Measurements from ENCODE around the gene IFITM1.
"Not testable (repeated sequence)": the region's sequence is repeated elsewhere in the genome, so short reads cannot be mapped to it uniquely, and the experiment has no call there.

The IFITM1 gene

DNA sequence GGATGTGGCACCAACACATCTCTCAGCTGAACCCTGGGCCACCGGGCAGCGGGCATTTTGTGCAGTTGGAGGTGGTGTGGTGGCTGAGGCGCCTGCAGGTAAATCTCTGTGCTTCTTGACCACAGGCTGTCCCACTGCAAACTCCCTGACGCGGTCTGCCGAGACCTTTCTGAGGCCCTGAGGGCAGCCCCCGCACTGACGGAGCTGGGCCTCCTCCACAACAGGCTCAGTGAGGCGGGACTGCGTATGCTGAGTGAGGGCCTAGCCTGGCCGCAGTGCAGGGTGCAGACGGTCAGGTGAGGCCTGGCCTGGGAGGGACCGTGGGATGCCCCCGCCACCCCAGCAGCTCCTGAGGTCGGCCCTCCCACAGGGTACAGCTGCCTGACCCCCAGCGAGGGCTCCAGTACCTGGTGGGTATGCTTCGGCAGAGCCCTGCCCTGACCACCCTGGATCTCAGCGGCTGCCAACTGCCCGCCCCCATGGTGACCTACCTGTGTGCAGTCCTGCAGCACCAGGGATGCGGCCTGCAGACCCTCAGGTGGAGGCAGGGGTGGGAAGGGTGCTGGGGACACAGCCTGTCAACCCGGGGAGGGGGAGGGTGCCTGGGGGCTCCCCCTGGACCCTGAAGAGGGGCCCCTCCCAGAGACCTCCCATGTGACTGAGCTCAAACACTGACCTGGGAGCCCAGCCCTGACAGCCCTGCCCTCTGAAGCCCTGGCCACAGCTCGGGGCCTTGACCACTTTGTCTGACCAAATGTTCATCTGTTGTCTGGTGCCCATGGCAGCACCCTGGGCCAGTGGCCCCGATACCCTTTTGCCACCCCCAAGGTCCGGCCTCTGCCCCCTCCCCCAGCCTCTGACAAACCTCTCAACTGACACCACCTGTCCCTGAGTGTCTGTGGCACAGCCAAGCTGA lies 29.5 kb upstream of the IFITM1 start:
- H3K27ac ChIP-seq (ENCODE audit: low read depth, low read length, poor library complexity, severe bottlenecking) = no peak overlapping the region
- H3K9me3 ChIP-seq (ENCODE audit: low read length) = no peaks in the 10 kb centered on the region
- no peaks in the 10 kb centered on the region for H3K79me2 ChIP-seq (ENCODE audit: insufficient read depth, low read length)
- no peaks in the 10 kb centered on the region for H4K20me1 ChIP-seq (ENCODE audit: insufficient read depth, low read length)
- no peak overlapping the region for H3K4me3 ChIP-seq (ENCODE audit: low read depth, low read length, poor library complexity, severe bottlenecking)
- H3K4me1 ChIP-seq (ENCODE audit: insufficient read depth, low read length, severe bottlenecking) = peaks cover 23% of the 10 kb centered on the region
- H3K36me3 ChIP-seq (ENCODE audit: insufficient read depth, low read length) = no peaks in the 10 kb centered on the region
- peaks cover 7% of the 10 kb centered on the region; the same call in 1 of the 2 replicates for H3K27me3 ChIP-seq (ENCODE audit: insufficient read depth, low read length)
- H3K4me2 ChIP-seq (ENCODE audit: low read length) = no peak overlapping the region
- TF ChIP-seq, protein P1, sequence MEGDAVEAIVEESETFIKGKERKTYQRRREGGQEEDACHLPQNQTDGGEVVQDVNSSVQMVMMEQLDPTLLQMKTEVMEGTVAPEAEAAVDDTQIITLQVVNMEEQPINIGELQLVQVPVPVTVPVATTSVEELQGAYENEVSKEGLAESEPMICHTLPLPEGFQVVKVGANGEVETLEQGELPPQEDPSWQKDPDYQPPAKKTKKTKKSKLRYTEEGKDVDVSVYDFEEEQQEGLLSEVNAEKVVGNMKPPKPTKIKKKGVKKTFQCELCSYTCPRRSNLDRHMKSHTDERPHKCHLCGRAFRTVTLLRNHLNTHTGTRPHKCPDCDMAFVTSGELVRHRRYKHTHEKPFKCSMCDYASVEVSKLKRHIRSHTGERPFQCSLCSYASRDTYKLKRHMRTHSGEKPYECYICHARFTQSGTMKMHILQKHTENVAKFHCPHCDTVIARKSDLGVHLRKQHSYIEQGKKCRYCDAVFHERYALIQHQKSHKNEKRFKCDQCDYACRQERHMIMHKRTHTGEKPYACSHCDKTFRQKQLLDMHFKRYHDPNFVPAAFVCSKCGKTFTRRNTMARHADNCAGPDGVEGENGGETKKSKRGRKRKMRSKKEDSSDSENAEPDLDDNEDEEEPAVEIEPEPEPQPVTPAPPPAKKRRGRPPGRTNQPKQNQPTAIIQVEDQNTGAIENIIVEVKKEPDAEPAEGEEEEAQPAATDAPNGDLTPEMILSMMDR (IDR thresholded peaks at IDR 0.05; ENCODE audit: low read length) = no peak
- TF ChIP-seq EZH2 (IDR thresholded peaks at IDR 0.05; ENCODE audit: borderline replicate concordance, low read length) = no peak
- no peaks in the 10 kb centered on the region for H3K9me2 ChIP-seq (ENCODE audit: low read depth, low read length)
- H3K9ac ChIP-seq (ENCODE audit: low read length) = no peak overlapping the region
- no peaks in the 10 kb centered on the region for H3F3A ChIP-seq (ENCODE audit: insufficient read depth, low read length)
- H2AFZ ChIP-seq (ENCODE audit: low read length) = no peak overlapping the region

DNA sequence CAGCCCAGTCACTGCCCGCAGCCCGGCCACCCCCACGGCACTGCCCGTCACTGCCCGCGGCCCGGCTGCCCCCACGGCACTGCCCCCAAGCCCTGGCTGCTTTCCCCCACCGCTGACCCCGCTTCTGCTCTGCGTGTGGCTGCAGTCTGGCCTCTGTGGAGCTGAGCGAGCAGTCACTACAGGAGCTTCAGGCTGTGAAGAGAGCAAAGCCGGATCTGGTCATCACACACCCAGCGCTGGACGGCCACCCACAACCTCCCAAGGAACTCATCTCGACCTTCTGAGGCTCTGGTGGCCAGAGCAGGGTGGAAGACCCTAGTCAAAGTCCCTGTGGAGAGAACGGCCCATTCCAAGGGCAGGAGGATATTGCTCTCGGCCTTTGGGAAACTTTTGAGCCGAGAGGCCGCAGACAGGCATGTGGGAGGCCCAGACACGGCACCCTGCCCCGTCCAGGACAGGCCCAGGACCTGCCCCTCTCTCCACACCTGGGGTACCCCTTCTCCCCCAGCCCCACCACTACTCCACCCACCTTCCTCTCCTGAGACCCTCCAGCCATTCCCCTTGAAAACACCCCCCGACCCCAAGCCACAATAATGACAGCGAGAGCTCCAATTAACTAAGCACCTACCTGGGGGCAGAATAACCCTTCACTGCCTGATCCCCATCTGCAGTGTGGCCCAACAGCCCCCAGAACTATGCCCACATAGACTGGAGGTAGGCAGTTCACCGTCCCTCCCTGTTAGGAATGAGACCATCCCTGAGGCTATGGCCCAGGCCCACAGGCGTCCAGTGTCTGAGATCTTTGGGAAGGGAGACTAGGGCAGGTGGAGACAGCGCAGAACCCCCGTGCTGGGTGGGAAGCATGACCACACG lies 28.6 kb upstream of the IFITM1 start:
- no peaks in the 10 kb centered on the region for H4K20me1 ChIP-seq (ENCODE audit: insufficient read depth, low read length)
- no peak overlapping the region for H3K4me3 ChIP-seq (ENCODE audit: low read depth, low read length, poor library complexity, severe bottlenecking)
- no peak overlapping the region for H2AFZ ChIP-seq (ENCODE audit: low read length)
- H3K9ac ChIP-seq (ENCODE audit: low read length) = no peak overlapping the region
- H3K4me2 ChIP-seq (ENCODE audit: low read length) = no peak overlapping the region
- H3K79me2 ChIP-seq (ENCODE audit: insufficient read depth, low read length) = no peaks in the 10 kb centered on the region
- H3K4me1 ChIP-seq (ENCODE audit: insufficient read depth, low read length, severe bottlenecking) = peaks cover 32% of the 10 kb centered on the region
- no peaks in the 10 kb centered on the region for H3K9me2 ChIP-seq (ENCODE audit: low read depth, low read length)
- no peak for TF ChIP-seq EZH2 (IDR thresholded peaks at IDR 0.05; ENCODE audit: borderline replicate concordance, low read length)
- TF ChIP-seq, protein P1 (IDR thresholded peaks at IDR 0.05; ENCODE audit: low read length) = no peak
- no peaks in the 10 kb centered on the region for H3F3A ChIP-seq (ENCODE audit: insufficient read depth, low read length)
- no peak overlapping the region for H3K27ac ChIP-seq (ENCODE audit: low read depth, low read length, poor library complexity, severe bottlenecking)
- no peaks in the 10 kb centered on the region for H3K9me3 ChIP-seq (ENCODE audit: low read length)
- H3K27me3 ChIP-seq (ENCODE audit: insufficient read depth, low read length) = peaks cover 7% of the 10 kb centered on the region; the same call in 1 of the 2 replicates
- H3K36me3 ChIP-seq (ENCODE audit: insufficient read depth, low read length) = no peaks in the 10 kb centered on the region

DNA sequence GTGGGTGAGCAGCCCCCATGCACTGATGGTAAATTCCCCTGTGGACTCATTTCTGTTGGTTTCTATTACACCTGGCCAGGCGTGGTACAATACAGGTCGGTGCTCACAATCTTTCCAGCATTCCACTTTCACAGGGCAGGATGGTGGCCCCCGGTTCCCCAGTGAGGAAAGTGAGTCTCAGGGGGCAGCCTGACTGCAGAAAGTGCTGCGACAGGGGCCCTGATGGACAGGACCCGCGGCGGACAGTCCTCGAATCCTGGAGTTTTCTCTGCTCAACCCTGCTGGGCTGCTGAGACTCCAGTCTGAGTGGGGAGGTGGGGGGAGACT lies 28.0 kb upstream of the IFITM1 start:
- no peaks in the 10 kb centered on the region for H4K20me1 ChIP-seq (ENCODE audit: insufficient read depth, low read length)
- H3K9me3 ChIP-seq (ENCODE audit: low read length) = no peaks in the 10 kb centered on the region
- H3K9ac ChIP-seq (ENCODE audit: low read length) = no peak overlapping the region
- peaks cover 35% of the 10 kb centered on the region for H3K4me1 ChIP-seq (ENCODE audit: insufficient read depth, low read length, severe bottlenecking)
- H3K9me2 ChIP-seq (ENCODE audit: low read depth, low read length) = no peaks in the 10 kb centered on the region
- TF ChIP-seq EZH2 (IDR thresholded peaks at IDR 0.05; ENCODE audit: borderline replicate concordance, low read length) = no peak
- TF ChIP-seq, protein P1 (IDR thresholded peaks at IDR 0.05; ENCODE audit: low read length) = no peak
- no peak overlapping the region for H3K27ac ChIP-seq (ENCODE audit: low read depth, low read length, poor library complexity, severe bottlenecking)
- peaks cover 7% of the 10 kb centered on the region; the same call in 1 of the 2 replicates for H3K27me3 ChIP-seq (ENCODE audit: insufficient read depth, low read length)
- H3K4me3 ChIP-seq (ENCODE audit: low read depth, low read length, poor library complexity, severe bottlenecking) = no peak overlapping the region
- H3K4me2 ChIP-seq (ENCODE audit: low read length) = no peak overlapping the region
- H3K36me3 ChIP-seq (ENCODE audit: insufficient read depth, low read length) = no peaks in the 10 kb centered on the region
- no peaks in the 10 kb centered on the region for H3K79me2 ChIP-seq (ENCODE audit: insufficient read depth, low read length)
- no peak overlapping the region for H2AFZ ChIP-seq (ENCODE audit: low read length)
- no peaks in the 10 kb centered on the region for H3F3A ChIP-seq (ENCODE audit: insufficient read depth, low read length)

DNA sequence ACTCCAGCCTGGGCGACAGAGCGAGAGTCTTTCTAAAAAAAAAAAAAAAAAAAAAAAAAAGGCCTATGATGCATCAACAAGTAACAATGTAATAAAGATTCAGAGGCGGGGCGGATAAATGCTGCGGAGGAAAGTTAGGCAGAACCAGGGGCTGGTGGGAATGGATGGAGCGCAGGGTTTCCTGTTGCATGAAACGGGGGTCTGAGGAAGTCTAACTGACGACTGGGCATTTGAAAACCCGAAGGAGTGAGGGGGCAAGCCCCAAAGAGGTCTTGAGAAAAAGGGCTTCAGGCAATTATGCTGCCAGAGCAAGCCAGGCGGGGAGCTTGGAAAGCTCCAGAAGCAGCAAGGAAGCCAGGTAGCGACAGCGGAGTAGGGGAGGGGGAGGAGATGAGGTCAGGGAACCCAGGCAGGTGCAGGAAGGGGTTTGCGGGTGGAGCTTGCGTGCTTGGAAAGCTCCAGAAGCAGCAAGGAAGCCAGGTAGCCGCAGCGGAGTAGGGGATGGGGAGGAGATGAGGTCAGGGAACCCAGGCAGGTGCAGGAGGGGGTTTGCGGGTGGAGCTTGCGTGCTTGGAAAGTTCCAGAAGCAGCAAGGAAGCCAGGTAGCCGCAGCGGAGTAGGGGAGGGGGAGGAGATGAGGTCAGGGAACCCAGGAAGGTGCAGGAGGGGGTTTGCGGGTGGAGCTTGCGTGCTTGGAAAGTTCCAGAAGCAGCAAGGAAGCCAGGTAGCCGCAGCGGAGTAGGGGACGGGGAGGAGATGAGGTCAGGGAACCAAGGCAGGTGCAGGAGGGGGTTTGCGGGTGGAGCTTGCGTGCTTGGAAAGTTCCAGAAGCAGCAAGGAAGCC lies 26.6 kb upstream of the IFITM1 start:
- H3K9ac ChIP-seq (ENCODE audit: low read length); H3K36me3 ChIP-seq (ENCODE audit: insufficient read depth, low read length); H3F3A ChIP-seq (ENCODE audit: insufficient read depth, low read length); H4K20me1 ChIP-seq (ENCODE audit: insufficient read depth, low read length); H3K9me3 ChIP-seq (ENCODE audit: low read length); H3K27me3 ChIP-seq (ENCODE audit: insufficient read depth, low read length); H3K79me2 ChIP-seq (ENCODE audit: insufficient read depth, low read length); H3K9me2 ChIP-seq (ENCODE audit: low read depth, low read length); H2AFZ ChIP-seq (ENCODE audit: low read length): not testable (repeated sequence)
- H3K4me2 ChIP-seq (ENCODE audit: low read length) = peak overlapping the region; percentile 97
- H3K4me3 ChIP-seq (ENCODE audit: low read depth, low read length, poor library complexity, severe bottlenecking) = peak overlapping the region; percentile 72
- H3K4me1 ChIP-seq (ENCODE audit: insufficient read depth, low read length, severe bottlenecking) = peaks cover 35% of the 10 kb centered on the region
- H3K27ac ChIP-seq (ENCODE audit: low read depth, low read length, poor library complexity, severe bottlenecking) = peak overlapping the region; percentile 18
